Measurements from ENCODE around the gene LACRT. TPM values are rescaled to one million over a fixed set of nuclear protein-coding genes. Genes with fewer than 3 reads are reported as not detected.

LACRT gene
- total and polyA plus RNA-seq, 2 of the 13 experiments (the other 11 are each of a cell fraction or from before 2014, with no cell fraction given) = not detected

GRCh38 chr12:54616933-54617680 is 17.6 kb downstream of the LACRT start:
- no peaks in the 10 kb centered on the region for H3K4me1 ChIP-seq (ENCODE audit: insufficient read depth, low read length)
- H3K9ac ChIP-seq (ENCODE audit: insufficient read depth, low read depth, low read length) = no peak overlapping the region
- ChIA-PET POLR2A (no interaction called here), CTCF (ENCODE audit: low intra/inter-chr PET ratio, low total read pairs) (no interaction called here)
- no peak for TF ChIP-seq ZBTB42 (CRISPR knock-in tag; IDR thresholded peaks at IDR 0.05)
- no peak for TF ChIP-seq RARA (CRISPR knock-in tag; IDR thresholded peaks at IDR 0.05)
- no peak for TF ChIP-seq TGIF2 (CRISPR knock-in tag; IDR thresholded peaks at IDR 0.05)
- TF ChIP-seq ZNF749 (CRISPR knock-in tag; IDR thresholded peaks at IDR 0.05; ENCODE audit: borderline replicate concordance) = no peak
- no peak for TF ChIP-seq MAZ (IDR thresholded peaks at IDR 0.05; ENCODE audit: borderline replicate concordance, low read depth, low read length)
- no peak for TF ChIP-seq MAZ (CRISPR knock-in tag; IDR thresholded peaks at IDR 0.05; ENCODE audit: low read depth)
- TF ChIP-seq, protein P1, sequence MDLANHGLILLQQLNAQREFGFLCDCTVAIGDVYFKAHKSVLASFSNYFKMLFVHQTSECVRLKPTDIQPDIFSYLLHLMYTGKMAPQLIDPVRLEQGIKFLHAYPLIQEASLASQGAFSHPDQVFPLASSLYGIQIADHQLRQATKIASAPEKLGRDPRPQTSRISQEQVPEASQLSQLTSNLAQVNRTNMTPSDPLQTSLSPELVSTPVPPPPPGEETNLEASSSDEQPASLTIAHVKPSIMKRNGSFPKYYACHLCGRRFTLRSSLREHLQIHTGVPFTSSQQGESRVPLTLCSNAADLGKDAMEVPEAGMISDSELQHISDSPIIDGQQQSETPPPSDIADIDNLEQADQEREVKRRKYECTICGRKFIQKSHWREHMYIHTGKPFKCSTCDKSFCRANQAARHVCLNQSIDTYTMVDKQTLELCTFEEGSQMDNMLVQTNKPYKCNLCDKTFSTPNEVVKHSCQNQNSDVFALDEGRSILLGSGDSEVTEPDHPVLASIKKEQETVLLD (CRISPR knock-in tag; IDR thresholded peaks at IDR 0.05; ENCODE audit: low read depth) = no peak
- no peak for TF ChIP-seq ZNF17 (CRISPR knock-in tag; IDR thresholded peaks at IDR 0.05)
- no peak for TF ChIP-seq PAX8 (CRISPR knock-in tag; IDR thresholded peaks at IDR 0.05; ENCODE audit: borderline replicate concordance)
- no peak for TF ChIP-seq ZKSCAN1 (IDR thresholded peaks at IDR 0.05; ENCODE audit: low read length)
- TF ChIP-seq, protein P2, sequence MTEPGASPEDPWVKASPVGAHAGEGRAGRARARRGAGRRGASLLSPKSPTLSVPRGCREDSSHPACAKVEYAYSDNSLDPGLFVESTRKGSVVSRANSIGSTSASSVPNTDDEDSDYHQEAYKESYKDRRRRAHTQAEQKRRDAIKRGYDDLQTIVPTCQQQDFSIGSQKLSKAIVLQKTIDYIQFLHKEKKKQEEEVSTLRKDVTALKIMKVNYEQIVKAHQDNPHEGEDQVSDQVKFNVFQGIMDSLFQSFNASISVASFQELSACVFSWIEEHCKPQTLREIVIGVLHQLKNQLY (CRISPR knock-in tag; IDR thresholded peaks at IDR 0.05) = no peak
- H3K36me3 ChIP-seq (replicated peaks in 1 of 2; ENCODE audit: control insufficient read depth in 1 of 2, insufficient read depth in 2 of 2, low read length in 2 of 2) = no peaks in the 10 kb centered on the region
- no peak overlapping the region for H3K4me2 ChIP-seq (ENCODE audit: low read depth, low read length)
- in situ Hi-C loops (cut with HindIII; ENCODE audit: extremely low pct_ligation_motif_present, low pct_unique_long_range_greater_than_20kb) = no loop called here
- H2AFZ ChIP-seq (ENCODE audit: low read length) = no peak overlapping the region
- H3K27ac ChIP-seq (ENCODE audit: extremely low read length, insufficient read depth, low read length) = no peak overlapping the region
- BruUV-seq (replicated peaks) = no TSS peak
- WGBS (ENCODE audit: low lambda C conversion rate) = 19% methylated on average over 6 of the region's 6 CpGs
- H4K20me1 ChIP-seq (ENCODE audit: insufficient read depth, low read length) = no peaks in the 10 kb centered on the region
- ATAC-seq (no peak), DNase-seq (ENCODE audit: low spot score) (no peak), FAIRE-seq (no peak)
- H3K4me3 ChIP-seq (replicated peaks in 1 of 3; ENCODE audit: insufficient read depth in 1 of 3, low read depth in 2 of 3, low read length in 3 of 3) = no peak overlapping the region
- no peaks in the 10 kb centered on the region for H3K9me3 ChIP-seq (ENCODE audit: low read length)
- no peaks in the 10 kb centered on the region for H3K79me2 ChIP-seq (ENCODE audit: insufficient read depth, low read length)
- no peaks in the 10 kb centered on the region for H3K27me3 ChIP-seq (ENCODE audit: control insufficient read depth in 1 of 2, insufficient read depth in 2 of 2, low read length in 2 of 2)
- intact Hi-C loops (cut with micrococcal nuclease; ENCODE audit: unreplicated experiment) = no loop called here
